HG02885 (cell line): Measurements from ENCODE around the gene FIGN.

ENCODE experiments used
- ATAC-seq: cut with Tn5 transposase; IDR thresholded peaks from one replicate; pipeline ENCODE4 v1.9.1; 2021; ENCODE audit warnings: mild to moderate bottlenecking; ENCODE audit not compliant: unreplicated experiment, poor library complexity

Gene FIGN

DNA sequence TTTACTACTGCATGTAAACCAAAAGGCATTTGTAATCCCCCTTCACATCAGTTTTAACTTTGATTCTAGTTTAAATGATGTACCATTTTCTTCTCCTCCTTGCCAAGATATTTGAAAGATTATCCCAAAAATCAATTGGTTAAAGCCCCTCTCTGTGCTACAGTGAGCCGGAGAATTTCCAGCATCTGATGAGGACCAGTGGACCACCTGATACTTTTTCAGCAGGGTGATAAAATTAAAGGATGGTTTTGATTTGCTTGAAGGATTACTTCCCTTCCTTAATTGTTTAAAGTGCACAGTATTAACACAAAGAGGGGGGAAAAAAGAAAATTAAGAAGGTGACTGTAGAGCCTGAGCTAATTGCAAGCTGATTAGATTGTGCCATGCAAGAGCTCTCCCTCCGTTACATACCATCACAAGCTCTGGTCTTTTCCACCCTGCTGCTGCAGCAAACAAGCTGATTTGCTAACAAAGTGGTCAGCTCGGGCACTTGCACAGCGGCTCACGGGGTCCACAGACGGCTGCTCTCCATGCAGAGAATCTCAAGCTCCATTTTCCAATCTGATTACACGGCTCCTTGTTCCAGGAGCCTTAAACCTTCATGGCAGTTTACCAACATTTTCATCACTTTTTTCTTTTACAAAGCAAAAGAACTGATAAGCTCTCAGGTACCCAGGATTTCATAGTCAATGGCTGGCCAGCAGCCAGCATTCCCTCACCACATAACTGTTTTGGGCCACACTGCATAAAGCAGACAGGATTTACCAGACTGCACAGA, 22.1 kb downstream of the FIGN start:
- no peak for ATAC-seq

DNA sequence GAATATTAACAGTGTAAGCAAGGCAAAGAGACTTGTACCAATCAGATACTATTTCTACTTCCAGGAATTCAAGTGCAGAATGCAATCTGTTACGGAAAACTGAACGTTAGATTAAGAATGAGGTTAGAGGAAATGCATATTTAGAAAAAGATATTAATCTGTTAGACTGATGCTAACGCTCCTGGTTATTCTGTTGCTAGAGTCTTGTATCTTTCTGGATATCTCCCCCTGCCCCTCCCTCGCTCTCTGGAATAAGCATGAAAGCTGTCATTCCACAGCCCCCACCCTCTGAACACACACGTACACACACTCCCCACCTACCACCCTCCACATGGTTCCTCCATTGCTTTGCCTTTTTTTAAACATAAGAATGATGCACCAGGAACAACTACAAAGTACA, 24.1 kb downstream of the FIGN start:
- no peak for ATAC-seq

DNA sequence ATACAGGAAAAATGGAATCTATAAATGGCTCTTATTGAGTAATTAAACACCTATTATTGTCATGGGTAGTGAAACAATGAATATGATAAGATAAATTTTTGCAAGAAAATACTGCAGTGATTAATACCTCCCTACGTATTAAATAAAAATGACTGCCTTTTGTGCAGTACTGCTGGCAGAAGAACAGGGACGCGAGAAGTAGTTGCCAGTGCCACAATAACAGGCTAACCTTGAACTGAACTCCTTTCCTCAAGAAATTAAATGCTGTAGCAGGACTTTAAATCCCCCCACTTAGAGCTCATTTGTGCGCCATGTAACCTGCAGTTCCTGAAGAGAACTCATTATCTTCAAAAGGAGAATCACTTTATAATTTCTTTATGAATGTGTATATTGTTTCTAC, 24.6 kb downstream of the FIGN start:
- ATAC-seq = no peak

DNA sequence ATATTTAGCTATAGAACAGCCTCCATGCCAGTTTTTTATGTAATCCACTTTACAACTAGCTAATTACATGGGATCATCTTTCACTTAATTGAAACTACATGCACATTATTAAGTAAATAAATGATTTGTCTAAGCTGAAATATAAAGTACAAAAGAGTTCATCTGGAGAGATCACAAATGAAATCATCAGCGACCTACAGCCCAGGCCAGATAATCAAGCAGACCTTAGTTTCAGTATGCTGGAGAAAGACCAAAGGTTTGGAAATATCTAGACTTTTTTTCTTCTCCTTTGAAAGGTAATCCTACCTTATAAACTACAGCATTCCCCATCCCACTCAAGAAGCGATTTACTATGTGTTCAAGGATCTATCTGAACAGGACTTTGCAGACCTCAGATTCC, 26.5 kb downstream of the FIGN start:
- no peak for ATAC-seq

DNA sequence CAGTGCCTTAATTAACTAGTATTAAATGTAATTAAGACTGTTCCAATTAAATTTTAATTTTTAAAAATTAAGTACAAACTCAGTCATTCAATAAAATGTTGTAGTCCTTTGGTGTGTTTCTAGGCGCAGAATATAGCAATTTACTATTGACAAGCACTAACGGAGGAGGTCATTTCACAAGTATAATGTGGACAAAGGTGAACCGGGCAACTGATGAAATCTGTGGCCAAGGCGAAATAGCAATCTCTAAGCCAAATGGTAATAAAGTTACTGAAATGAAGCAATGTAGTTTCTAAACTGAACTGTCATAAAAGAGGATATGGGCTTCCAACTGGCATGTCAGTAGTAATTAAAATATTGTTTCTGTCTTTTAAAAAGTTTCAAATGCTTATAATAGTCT, 27.5 kb downstream of the FIGN start:
- no peak for ATAC-seq

DNA sequence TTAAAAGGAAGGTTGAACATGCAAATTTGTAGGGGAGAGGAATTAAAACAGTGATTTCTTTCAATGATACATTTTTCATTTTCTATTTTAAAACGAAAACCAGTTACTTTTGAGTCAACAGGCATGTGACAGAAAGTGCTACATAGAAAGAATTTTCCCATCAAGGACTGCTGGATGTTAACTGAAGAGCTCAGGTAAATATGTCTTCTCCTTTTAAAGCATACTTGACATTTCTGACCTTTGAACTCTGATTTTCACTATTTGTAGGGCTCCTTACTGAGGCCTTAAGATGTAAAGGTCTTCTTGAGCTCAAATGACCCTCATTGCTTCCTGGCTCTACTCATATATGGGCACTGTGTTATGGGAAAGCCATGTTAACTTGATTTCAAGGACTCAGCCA, 32.4 kb downstream of the FIGN start:
- ATAC-seq = peak; percentile 64

DNA sequence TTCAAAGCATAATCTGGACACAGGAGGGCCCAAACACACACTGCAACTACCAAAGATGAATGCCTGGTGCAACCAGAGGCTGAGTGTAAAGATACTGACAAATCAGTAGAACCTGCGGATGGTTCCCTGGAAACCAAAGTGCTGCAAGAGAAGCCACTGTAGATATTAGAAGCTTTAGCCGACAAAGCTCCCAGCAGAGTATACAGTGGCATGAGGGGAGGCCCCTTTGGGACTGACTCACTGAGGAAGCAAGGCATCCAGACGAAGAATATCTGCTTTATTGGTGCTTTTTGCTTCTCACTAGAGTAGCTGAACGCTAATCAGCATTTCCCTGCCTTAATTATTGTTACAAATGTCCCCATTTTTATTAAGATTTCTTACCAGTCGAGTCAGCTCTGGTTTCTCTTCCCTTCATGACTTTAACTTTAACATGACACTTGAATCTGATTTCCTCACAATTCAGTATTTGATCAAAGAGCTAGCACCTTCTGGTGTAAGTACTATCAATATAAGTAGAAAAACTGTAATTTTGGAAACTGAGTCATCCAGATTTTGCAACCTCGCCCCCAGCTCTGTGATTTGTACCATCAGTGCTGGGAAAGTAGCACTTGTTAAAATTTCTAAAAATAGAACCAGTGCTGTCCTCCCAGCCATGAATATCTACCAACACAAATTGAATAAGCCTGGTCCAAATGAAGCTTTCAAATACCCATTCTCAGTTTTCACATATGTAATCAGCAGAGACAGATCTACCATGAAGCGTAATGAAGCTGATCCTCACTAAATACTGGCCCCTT, 34.2 kb downstream of the FIGN start:
- ATAC-seq = no peak

DNA sequence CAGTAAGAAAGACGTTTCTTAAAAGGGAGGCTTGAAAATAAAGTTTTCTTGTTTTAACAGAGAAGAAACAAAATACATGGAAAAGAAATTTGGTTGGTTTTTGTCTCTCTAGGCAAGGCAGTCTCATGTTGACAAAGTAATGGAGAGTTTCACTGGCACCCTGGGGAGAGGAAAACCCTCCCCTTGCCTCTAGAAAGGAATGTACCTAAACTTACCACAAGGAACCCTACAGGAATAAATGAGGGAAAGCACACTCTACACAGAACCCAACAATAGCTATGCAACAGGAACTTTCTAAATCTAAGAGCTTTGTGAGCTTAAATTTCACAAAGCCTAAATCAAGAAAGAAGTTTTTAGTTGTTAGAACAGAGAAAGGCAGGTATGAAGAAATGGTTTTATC, 37.0 kb downstream of the FIGN start:
- ATAC-seq = no peak

DNA sequence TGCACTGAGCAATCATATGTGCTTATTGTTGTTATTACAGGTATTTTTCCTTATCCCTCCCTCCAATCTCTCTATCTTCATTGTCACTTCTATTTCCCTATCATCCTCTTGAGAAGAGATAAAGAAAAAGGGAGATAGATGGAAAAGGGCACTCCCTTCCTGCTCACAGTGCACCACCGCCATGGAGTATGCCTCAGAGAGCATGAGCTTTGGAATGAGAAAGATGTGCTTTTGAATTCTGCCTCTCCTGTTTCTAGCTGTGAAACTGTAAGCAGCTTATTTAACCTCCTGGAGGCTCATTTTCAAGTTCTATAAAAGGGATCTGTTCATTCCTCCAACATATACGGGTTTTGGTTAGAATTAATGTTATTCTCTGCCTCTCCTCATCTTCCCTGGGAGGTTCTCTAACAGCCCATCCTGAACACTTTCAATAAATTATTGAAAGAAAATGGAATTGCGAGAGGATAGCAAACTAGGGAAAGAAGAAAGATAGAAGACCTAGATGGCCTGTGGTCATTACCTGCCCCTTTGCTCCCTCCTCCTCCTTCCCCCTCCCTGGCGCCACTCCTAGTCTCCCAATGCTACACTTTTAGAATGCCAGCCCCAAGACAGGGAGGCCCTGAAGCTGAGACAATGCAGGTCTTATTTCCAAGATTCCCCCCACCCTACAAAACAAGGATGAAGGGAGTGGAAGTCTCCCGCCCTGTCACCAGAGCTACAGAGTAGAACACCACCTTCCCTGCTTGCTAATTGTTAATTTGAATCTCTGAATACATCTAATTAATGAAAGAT, 37.8 kb downstream of the FIGN start:
- ATAC-seq = no peak

DNA sequence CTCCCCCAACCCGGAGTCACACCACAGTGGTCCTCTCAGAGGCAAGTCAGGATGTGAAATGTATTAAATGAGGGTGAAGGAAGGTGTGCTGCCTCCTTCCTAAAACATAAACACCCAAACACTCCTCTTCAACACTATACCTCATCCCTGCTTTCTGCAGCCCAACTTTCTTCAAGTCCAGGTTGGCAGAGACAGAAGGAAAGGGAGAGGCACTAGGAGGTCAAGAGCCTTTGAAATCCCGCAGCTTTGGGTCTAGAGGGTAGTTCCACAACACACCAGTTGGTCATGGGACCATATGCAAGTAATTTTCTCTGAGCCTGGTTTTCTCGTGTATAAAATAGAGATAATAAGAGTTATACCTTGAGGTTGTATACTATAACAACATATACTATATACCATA, 38.4 kb downstream of the FIGN start:
- no peak for ATAC-seq

DNA sequence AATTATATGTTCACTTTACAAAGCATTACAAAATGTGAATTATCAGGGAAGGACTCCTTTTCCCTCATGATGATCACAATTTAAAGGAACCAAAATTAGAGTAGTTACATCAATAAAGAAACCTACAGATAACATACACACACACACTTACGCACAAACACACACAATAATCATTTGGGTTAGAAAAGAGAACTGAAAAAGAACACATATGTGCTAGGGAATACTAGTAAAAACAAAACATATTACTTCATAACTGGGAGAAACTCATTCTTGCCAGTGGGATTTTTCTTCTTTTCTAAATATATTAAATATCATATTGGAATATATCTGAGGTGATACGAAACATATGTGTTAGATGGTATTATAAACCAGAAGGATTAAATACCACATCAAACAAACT, 42.3 kb downstream of the FIGN start:
- peak; percentile 41 for ATAC-seq

DNA sequence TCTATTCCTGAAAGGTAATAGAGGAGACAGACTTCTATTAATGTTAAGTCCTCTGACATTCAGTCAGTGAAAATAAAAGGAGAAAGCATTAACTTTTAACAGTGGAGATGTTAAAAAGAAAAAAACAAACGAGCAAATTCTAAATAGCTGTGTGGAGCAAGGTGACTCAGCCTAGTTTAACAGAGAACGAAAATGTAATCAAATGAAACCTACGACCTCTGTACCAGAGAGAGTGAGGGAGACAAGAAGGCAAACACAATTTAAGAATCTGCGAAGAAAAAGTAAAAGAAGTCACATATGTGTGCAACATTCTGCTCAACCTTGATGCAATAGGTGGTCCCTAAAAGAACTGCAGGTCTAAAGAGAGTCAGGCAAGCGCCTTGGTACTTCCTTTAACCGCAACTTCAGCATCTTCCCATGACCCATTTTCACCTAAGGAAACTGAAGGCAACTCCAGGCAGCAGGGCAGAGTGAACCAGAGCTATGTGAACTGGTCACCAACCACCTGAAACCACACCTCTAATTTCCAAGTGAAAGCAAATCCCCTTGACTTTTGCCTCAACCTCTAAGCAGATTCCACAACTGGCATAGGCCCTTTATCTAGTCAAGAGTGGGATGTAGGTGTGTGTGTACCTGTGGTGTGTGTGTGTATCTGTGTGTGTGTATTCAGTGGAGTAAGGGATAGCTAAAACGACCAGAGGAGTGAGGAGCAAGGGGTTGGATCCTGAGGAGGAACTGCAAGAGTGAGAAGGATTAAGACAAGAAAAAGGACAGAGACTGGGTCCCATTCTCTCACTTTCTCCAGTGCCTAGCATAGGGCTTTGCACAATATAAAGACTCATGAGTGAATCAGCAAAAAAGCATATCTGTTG, 43.0 kb downstream of the FIGN start:
- peak; percentile 13 for ATAC-seq

DNA sequence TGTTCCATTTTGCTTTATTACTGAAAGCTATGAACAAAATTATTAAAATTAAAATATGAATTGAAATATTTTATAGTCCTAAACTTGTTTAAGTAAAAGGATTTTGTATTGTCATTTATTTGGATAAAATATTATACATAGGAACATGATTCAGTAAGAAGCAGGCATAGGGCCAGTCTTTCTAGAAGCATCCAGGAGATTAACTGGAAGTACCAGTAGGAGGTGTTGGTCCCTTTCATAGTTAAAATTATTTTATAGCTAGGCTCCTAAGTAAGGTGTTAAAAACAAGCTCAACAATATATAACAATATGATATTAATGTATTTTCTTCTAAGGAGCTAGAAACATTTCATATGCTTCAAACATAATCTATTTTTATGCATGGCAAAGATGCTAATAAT, 43.7 kb downstream of the FIGN start:
- ATAC-seq = no peak

DNA sequence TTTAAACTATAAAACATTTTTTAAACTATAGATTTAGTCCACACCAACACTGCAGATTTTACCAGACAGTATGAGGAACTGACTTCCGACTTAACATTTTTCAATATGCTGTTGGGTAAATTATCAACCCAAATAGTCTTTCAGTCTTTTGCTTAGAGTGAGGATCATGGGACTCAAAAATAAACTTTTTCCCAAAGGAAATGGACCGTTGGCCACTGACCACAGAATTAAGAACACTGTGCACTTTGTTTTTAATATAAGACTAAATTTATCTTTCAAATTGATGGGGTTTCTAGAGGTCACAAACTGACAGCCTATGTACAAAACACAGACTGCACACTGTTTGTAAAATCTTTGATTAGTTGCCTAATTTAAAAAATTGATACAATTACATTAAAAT, 44.9 kb downstream of the FIGN start:
- ATAC-seq = no peak

DNA sequence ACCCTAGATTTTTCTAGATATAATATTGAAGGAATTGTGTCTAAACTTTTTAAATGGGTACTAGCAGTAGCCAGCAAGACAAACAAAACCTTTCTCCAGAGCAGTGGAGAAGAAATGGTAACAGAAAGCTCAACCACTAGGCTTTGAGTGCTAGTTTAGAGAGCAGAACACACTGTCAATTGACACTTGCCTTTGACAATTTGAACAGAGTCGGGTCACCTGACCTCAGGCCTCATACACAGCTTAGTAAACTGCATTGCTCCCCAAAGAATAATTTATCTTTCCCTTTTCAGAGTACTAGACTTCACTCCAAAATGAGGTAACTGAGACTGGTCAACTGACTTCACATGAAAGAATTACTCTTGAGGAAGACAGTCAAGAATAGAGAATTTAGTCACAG, 48.6 kb downstream of the FIGN start:
- no peak for ATAC-seq

DNA sequence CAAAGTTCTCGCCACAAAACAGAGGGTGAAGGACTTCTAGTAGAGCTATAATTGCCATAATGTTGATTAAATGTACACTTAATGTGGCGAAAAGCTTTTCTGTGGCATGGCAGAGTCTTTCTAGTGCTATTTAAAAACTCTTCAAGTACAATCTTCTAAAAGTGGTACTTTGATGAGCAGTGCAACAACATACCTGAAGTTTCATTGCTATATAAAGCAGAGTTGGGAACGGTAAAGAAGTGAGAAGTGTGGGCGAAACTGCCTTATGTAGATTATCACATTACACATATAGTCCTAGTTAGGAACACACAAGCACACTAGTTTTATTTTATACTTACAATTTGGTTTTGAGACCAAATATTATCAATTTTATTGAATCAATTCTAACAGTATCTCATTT, 49.5 kb downstream of the FIGN start:
- no peak for ATAC-seq

DNA sequence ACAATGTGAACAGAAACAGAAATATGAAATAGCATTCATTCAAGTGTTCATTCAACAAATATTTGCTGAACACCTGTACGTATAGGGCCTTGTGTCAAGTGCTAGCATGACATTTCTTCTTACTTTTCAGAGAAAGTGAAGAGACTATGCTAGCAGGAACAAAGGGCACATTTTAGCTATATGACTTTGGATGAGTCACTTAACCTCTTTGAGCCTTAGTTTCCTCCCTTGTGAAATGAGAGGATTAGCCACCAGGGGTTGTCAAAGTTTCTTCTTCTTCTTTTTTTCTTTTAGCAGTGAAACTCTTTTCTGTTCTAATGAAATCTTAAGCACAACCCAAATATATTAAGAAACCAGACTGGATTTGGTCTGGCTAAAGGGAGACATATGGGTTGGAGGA, 53.1 kb downstream of the FIGN start:
- no peak for ATAC-seq

DNA sequence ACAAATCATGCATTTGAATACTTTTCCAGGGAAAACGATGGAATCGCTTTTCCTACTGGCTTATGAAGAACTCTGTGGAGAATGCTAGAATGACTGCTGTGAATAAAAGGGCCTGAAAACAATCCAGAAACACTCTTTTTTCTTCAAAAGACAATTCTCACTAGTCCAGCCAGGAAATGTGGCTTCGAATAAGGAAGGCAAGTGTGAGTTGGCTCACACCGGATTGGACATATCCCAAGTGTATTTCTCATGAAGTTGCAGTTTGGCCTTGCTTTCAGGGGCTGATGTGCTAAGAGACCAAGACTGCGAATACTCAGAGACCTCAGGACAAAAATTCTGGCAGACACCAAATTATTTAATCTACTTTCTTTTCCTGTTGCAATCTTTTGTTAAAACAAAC, 54.1 kb downstream of the FIGN start:
- ATAC-seq = no peak

DNA sequence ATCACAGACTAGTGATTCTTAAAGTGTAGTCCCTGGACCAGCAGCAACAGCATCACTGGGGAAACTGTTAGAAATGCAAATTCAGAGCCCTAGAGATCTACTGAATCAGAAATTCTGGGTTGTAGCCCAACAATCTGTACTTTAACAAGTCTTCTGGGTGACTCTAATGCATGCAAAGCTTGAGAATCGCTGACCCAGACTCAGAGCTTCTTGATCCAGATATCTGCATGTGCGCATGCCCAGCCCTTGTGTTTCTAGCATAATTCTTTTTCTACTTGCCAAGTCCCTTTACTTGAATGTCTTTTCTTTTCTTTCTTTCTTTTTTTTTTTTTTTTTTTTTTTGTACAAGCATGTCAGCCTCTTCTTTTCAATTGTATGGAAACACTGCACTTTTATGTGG, 60.4 kb downstream of the FIGN start:
- ATAC-seq = no peak

DNA sequence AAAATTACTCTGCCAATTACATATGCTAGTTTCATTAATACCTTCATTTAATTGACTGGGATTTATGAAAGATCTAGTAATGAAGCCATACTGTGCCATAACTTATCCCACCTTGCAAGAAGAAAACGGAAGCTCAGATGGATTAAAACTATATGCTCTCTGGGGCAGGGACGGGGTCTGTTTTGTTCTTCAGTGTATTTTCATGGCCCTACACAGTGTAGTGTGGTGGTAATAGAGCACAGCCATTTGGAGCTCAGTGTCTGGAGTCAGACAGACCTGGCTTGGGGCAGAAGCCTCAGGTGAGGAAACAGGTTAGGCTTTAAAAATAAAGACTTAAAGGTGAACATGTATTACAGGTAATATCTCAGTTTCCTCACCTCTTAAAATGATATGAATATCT, 62.3 kb downstream of the FIGN start:
- ATAC-seq = no peak
